SK-N-SH (cell line): Measurements from ENCODE around the gene SNIP1. TPM values are rescaled to one million over a fixed set of nuclear protein-coding genes. Genes with fewer than 3 reads are reported as not detected.

ENCODE experiments used
- CTCF ChIA-PET: fragments of 300-600, 350-600 bp; formaldehyde crosslinking; extraction: SDS; loops from one replicate; lab custom pipeline; 2021; lab: Yijun Ruan, JAX
- POLR2A ChIA-PET: fragments of 350-600 bp; sonication (Branson Sonifier 250); formaldehyde crosslinking; extraction: SDS; loops from one replicate; lab custom pipeline; 2020; ENCODE audit warnings: antibody characterized with exemption, inconsistent platforms; lab: Yijun Ruan, JAX
- DNase-seq: peaks from one replicate; pipeline ENCODE4 v3.0.0; 2012
- H2AFZ ChIP-seq: fragments of 200-600 bp; sonication (generic); 2 replicates; pipeline ENCODE4 v1.8.1; 2016; ENCODE audit warnings: antibody characterized with exemption, mild to moderate bottlenecking, low read depth
- H3F3A ChIP-seq: fragments of 200-600 bp; sonication (generic); replicated peaks from 2 replicates; pipeline ENCODE3; 2016; ENCODE audit warnings: antibody characterized with exemption, mild to moderate bottlenecking; ENCODE audit not compliant: insufficient read depth
- H3K27ac ChIP-seq, 2 experiments: fragments of 200-500 bp in 1 of 2; fragments of 200-600 bp in 1 of 2; sonication (Bioruptor generic) in 1 of 2; sonication (generic), shearing (Covaris generic) in 1 of 2; 2 replicates each; pipeline versions ENCODE4 v1.5.1 to v1.6.1; 2014 to 2016; ENCODE audit warnings: low read depth in 2 of 2, inconsistent platforms in 1 of 2, low read length in 1 of 2, mild to moderate bottlenecking in 1 of 2, mixed read lengths in 1 of 2
- H3K27me3 ChIP-seq: fragments of 200-600 bp; sonication (generic), shearing (Covaris generic); 2 replicates; pipeline ENCODE4 v1.6.1; 2016; ENCODE audit warnings: mixed run types; ENCODE audit not compliant: insufficient read depth
- H3K36me3 ChIP-seq, 2 experiments: fragments of 200-500 bp in 1 of 2; fragments of 200-600 bp in 1 of 2; sonication (Bioruptor generic) in 1 of 2; sonication (generic) in 1 of 2; replicated peaks in 1 of 2; 2 replicates each; pipeline versions ENCODE3 to v1.5.1; 2014 to 2016; ENCODE audit warnings: low read length in 1 of 2, mild to moderate bottlenecking in 1 of 2; ENCODE audit not compliant: insufficient read depth in 2 of 2, control insufficient read depth in 1 of 2
- H3K4me1 ChIP-seq, 2 experiments: fragments of 200-500 bp in 1 of 2; fragments of 200-600 bp in 1 of 2; sonication (Bioruptor generic) in 1 of 2; sonication (generic), shearing (Covaris generic) in 1 of 2; 2 replicates each; pipeline versions ENCODE4 v1.5.1 to v1.6.1; 2014 to 2016; ENCODE audit warnings: low read depth in 1 of 2, low read length in 1 of 2, mixed run types in 1 of 2; ENCODE audit not compliant: insufficient read depth in 2 of 2, control insufficient read depth in 1 of 2
- H3K4me2 ChIP-seq: fragments of 200-600 bp; sonication (generic), shearing (Covaris generic); 2 replicates; pipeline ENCODE4 v1.6.1; 2017; ENCODE audit warnings: mixed run types
- H3K4me3 ChIP-seq, 2 experiments: fragments of 200-500 bp in 1 of 2; fragments of 200-600 bp in 1 of 2; sonication (Bioruptor generic) in 1 of 2; sonication (generic), shearing (Covaris generic) in 1 of 2; 2 replicates each; pipeline versions ENCODE4 v1.5.1 to v1.8.1; 2014 to 2016; ENCODE audit warnings: low read depth in 2 of 2, inconsistent platforms in 1 of 2, low read length in 1 of 2, mild to moderate bottlenecking in 1 of 2, mixed read lengths in 1 of 2, moderate library complexity in 1 of 2
- H3K79me2 ChIP-seq: fragments of 200-600 bp; sonication (generic); 2 replicates; pipeline ENCODE4 v1.8.1; 2017; ENCODE audit warnings: mild to moderate bottlenecking; ENCODE audit not compliant: insufficient read depth
- H3K9ac ChIP-seq: fragments of 200-600 bp; sonication (generic); 2 replicates; pipeline ENCODE4 v1.6.1; 2017; ENCODE audit warnings: mixed run types
- H3K9me2 ChIP-seq: fragments of 200-600 bp; sonication (generic); 2 replicates; pipeline ENCODE4 v1.6.1; 2017; ENCODE audit warnings: mixed run types
- H3K9me3 ChIP-seq: fragments of 200-600 bp; sonication (generic); 2 replicates; pipeline ENCODE4 v1.6.1; 2017; ENCODE audit warnings: mixed run types, mild to moderate bottlenecking, moderate library complexity
- H4K20me1 ChIP-seq: fragments of 200-600 bp; sonication (generic); 2 replicates; pipeline ENCODE4 v1.6.1; 2017; ENCODE audit warnings: mild to moderate bottlenecking, mixed run types; ENCODE audit not compliant: insufficient read depth
- ELF1 ChIP-seq: IDR thresholded peaks from 2 replicates; pipeline ENCODE4 v1.4.0; 2012
- EP300 ChIP-seq, 2 experiments: IDR thresholded peaks; 2 replicates each; pipeline versions ENCODE4 v1.4.0 to v1.6.1; 2012; ENCODE audit warnings: borderline replicate concordance in 1 of 2, low read depth in 1 of 2, low read length in 1 of 2
- FOXJ3 ChIP-seq: sonication (generic); formaldehyde crosslinking; IDR thresholded peaks from 2 replicates; pipeline ENCODE4 v1.5.1; 2020; ENCODE audit warnings: mild to moderate bottlenecking, missing genetic modification reagents
- FOXM1 ChIP-seq: IDR thresholded peaks from 2 replicates; pipeline ENCODE4 v1.4.0; 2012; ENCODE audit warnings: low read depth, mild to moderate bottlenecking
- GATA2 ChIP-seq: sonication (generic); formaldehyde crosslinking; IDR thresholded peaks from 2 replicates; pipeline ENCODE4 v1.5.0; 2020; ENCODE audit warnings: mild to moderate bottlenecking, missing genetic modification reagents
- IRF3 ChIP-seq: fragments of 150-350 bp; IDR thresholded peaks from 2 replicates; pipeline ENCODE4 v1.6.1; 2016; ENCODE audit warnings: mild to moderate bottlenecking, low read depth, low read length
- JUND ChIP-seq: IDR thresholded peaks from 2 replicates; pipeline ENCODE4 v1.4.0; 2012
- MXI1 ChIP-seq: IDR thresholded peaks from 2 replicates; pipeline ENCODE4 v1.6.1; 2012; ENCODE audit warnings: mild to moderate bottlenecking, low read depth, low read length, improper control_type of control experiment
- NFIC ChIP-seq: IDR thresholded peaks from 2 replicates; pipeline ENCODE4 v1.4.0; 2012; ENCODE audit warnings: borderline replicate concordance
- RAD21 ChIP-seq: IDR thresholded peaks from 2 replicates; pipeline ENCODE4 v1.6.1; 2012; ENCODE audit warnings: mild to moderate bottlenecking, low read length
- RFX5 ChIP-seq: IDR thresholded peaks from 2 replicates; pipeline ENCODE4 v1.6.1; 2012; ENCODE audit warnings: mild to moderate bottlenecking, improper control_type of control experiment, low read length
- RXRA ChIP-seq: IDR thresholded peaks from 2 replicates; pipeline ENCODE4 v1.4.0; 2012; ENCODE audit warnings: low read depth, mild to moderate bottlenecking, borderline replicate concordance
- SIN3A ChIP-seq: IDR thresholded peaks from 2 replicates; pipeline ENCODE4 v1.6.1; 2012; ENCODE audit warnings: low read depth, mild to moderate bottlenecking, low read length, moderate library complexity, borderline replicate concordance
- TAF1 ChIP-seq: IDR thresholded peaks from 2 replicates; pipeline ENCODE4 v1.6.1; 2012; ENCODE audit warnings: low read depth, mild to moderate bottlenecking, low read length, moderate library complexity, borderline replicate concordance
- TEAD4 ChIP-seq: IDR thresholded peaks from 2 replicates; pipeline ENCODE4 v1.4.0; 2012; ENCODE audit warnings: mild to moderate bottlenecking, borderline replicate concordance; ENCODE audit not compliant: insufficient read depth
- USF2 ChIP-seq: fragments of 150-350 bp; IDR thresholded peaks from 2 replicates; pipeline ENCODE4 v1.6.1; 2017; ENCODE audit warnings: antibody characterized with exemption, low read length, low read depth, borderline replicate concordance
- YY1 ChIP-seq: IDR thresholded peaks from 2 replicates; pipeline ENCODE4 v1.4.0; 2012; ENCODE audit warnings: low read depth, mild to moderate bottlenecking
- ZBTB33 ChIP-seq: IDR thresholded peaks from 2 replicates; pipeline ENCODE4 v1.4.0; 2012; ENCODE audit warnings: low read depth, borderline replicate concordance
- WGBS: methylation state at CpG from one replicate; pipeline ENCODE4 v1.1.6; 2017; ENCODE audit warnings: low lambda C conversion rate; 5-methylcytosine and 5-hydroxymethylcytosine counted together
- polyA plus RNA-seq, 3 experiments: library from polyadenylated mRNA; depleted of rRNA; stranded (reverse); fragments of >200 nt; gene quantifications; 2 replicates each; pipeline ENCODE4 v1.2.3, GENCODE V29; 2012
- TF ChIP-seq, protein P1 (sequence below): IDR thresholded peaks from 2 replicates; pipeline ENCODE4 v1.4.0; 2012; ENCODE audit warnings: low read depth, borderline replicate concordance
- TF ChIP-seq, protein P2 (sequence below): IDR thresholded peaks from 2 replicates; pipeline ENCODE4; 2012
- TF ChIP-seq, protein P3 (sequence below): IDR thresholded peaks from 2 replicates; pipeline ENCODE4 v1.6.1; 2012; ENCODE audit warnings: mild to moderate bottlenecking, low read depth, low read length, moderate library complexity

SNIP1 gene
- polyA plus RNA-seq, 1 of the 3 experiments (the other 2 are of a cell fraction), result 10.2 TPM

GRCh38 chr1:37556712-37557196 lies 2.7 kb upstream of the SNIP1 start, which contains the start of gene DNALI1 (continued):
- TF ChIP-seq FOXJ3 (CRISPR knock-in tag), result no peak
- peak; percentile 82; the same call in 1 of the 2 replicates for TF ChIP-seq YY1
- no peak for TF ChIP-seq FOXM1
- TF ChIP-seq SIN3A, result no peak
- TF ChIP-seq EP300 (IDR thresholded peaks at IDR 0.05; ENCODE audit: borderline replicate concordance in 1 of 2, low read depth in 1 of 2, low read length in 1 of 2), result no peak
- TF ChIP-seq RFX5, result 0 out of 2 replicates have a peak, but pooled peaks have one; percentile 11
- TF ChIP-seq RXRA, result no peak
- TF ChIP-seq, protein P1, sequence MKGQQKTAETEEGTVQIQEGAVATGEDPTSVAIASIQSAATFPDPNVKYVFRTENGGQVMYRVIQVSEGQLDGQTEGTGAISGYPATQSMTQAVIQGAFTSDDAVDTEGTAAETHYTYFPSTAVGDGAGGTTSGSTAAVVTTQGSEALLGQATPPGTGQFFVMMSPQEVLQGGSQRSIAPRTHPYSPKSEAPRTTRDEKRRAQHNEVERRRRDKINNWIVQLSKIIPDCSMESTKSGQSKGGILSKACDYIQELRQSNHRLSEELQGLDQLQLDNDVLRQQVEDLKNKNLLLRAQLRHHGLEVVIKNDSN, result no peak
- peak; percentile 47; the same call in 1 of the 2 replicates for TF ChIP-seq TAF1
- TF ChIP-seq TEAD4, result no peak

DNA sequence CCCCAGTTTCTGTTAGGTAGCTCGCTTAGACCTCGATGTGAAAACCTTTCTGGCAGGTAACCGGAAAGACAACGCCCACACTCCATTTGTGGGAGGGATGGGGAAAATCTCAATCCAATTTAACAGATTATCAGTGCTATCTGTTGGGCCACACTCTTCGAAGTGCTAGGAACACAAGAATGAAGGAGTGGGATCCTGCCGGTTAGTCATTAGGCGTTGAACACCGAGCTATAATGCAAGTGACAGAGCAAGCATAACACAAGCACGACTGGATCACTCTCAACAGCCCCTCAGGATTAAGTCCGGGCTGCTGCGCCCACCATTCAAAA lies 531 bp downstream of the SNIP1 start:
- CTCF ChIA-PET, result interaction anchor here (1.0 kb wide), 1 partner anchor 67 kb away, joined by 4 read pairs; no protein-coding TSS in a partner anchor
- DNase-seq, result no peak
- peaks cover 12% of the 10 kb centered on the region for H3F3A ChIP-seq
- H3K4me2 ChIP-seq, result peak overlapping the region; percentile 84
- WGBS, result 1% methylated on average over 9 of the region's 11 CpGs
- no peaks in the 10 kb centered on the region for H3K9me2 ChIP-seq
- H3K27me3 ChIP-seq, result no peaks in the 10 kb centered on the region
- peak overlapping the region; percentile 91 to 95 for H3K4me3 ChIP-seq
- peak overlapping the region; percentile 68; the same call in 1 of the 2 replicates for H2AFZ ChIP-seq
- H3K9me3 ChIP-seq, result no peaks in the 10 kb centered on the region
- H3K4me1 ChIP-seq, result peaks cover 10 to 23% of the 10 kb centered on the region in 2 experiments; a peak in 2 of 4 replicates
- POLR2A ChIA-PET, result no interaction called here
- peaks cover 55% of the 10 kb centered on the region for H3K79me2 ChIP-seq
- H3K36me3 ChIP-seq, result peaks cover 22 to 36% of the 10 kb centered on the region in 2 experiments
- H4K20me1 ChIP-seq, result peaks cover 12% of the 10 kb centered on the region; the same call in 1 of the 2 replicates
- peak overlapping the region; percentile 61 to 85; a peak in 3 of 4 replicates for H3K27ac ChIP-seq
- H3K9ac ChIP-seq, result peak overlapping the region; percentile 94
- no peak for TF ChIP-seq IRF3
- TF ChIP-seq GATA2 (CRISPR knock-in tag), result no peak
- no peak for TF ChIP-seq NFIC
- TF ChIP-seq YY1, result no peak
- no peak for TF ChIP-seq ELF1
- no peak for TF ChIP-seq ZBTB33
- TF ChIP-seq, protein P2, sequence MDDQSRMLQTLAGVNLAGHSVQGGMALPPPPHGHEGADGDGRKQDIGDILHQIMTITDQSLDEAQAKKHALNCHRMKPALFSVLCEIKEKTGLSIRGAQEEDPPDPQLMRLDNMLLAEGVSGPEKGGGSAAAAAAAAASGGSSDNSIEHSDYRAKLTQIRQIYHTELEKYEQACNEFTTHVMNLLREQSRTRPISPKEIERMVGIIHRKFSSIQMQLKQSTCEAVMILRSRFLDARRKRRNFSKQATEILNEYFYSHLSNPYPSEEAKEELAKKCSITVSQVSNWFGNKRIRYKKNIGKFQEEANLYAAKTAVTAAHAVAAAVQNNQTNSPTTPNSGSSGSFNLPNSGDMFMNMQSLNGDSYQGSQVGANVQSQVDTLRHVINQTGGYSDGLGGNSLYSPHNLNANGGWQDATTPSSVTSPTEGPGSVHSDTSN, result no peak
- TF ChIP-seq RAD21, result no peak
- TF ChIP-seq, protein P3, sequence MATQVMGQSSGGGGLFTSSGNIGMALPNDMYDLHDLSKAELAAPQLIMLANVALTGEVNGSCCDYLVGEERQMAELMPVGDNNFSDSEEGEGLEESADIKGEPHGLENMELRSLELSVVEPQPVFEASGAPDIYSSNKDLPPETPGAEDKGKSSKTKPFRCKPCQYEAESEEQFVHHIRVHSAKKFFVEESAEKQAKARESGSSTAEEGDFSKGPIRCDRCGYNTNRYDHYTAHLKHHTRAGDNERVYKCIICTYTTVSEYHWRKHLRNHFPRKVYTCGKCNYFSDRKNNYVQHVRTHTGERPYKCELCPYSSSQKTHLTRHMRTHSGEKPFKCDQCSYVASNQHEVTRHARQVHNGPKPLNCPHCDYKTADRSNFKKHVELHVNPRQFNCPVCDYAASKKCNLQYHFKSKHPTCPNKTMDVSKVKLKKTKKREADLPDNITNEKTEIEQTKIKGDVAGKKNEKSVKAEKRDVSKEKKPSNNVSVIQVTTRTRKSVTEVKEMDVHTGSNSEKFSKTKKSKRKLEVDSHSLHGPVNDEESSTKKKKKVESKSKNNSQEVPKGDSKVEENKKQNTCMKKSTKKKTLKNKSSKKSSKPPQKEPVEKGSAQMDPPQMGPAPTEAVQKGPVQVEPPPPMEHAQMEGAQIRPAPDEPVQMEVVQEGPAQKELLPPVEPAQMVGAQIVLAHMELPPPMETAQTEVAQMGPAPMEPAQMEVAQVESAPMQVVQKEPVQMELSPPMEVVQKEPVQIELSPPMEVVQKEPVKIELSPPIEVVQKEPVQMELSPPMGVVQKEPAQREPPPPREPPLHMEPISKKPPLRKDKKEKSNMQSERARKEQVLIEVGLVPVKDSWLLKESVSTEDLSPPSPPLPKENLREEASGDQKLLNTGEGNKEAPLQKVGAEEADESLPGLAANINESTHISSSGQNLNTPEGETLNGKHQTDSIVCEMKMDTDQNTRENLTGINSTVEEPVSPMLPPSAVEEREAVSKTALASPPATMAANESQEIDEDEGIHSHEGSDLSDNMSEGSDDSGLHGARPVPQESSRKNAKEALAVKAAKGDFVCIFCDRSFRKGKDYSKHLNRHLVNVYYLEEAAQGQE, result no peak
- TF ChIP-seq JUND, result no peak
- TF ChIP-seq, protein P1, result no peak
- TF ChIP-seq USF2, result no peak
- TF ChIP-seq MXI1, result no peak
- no peak for TF ChIP-seq FOXM1
